D721Med (cell line): ENCODE results near the gene SRGAP3.

Experiments
- DNase-seq: peaks from one replicate; pipeline ENCODE4 v3.0.0; 2011; ENCODE audit warnings: low spot score; ENCODE audit not compliant: insufficient read length
- FAIRE-seq: peaks from 2 replicates; lab custom pipeline; 2011; peaks lifted over from hg19 to GRCh38; lab: Jason Lieb, UNC
- CTCF ChIP-seq: IDR thresholded peaks from 2 replicates; pipeline ENCODE4 v1.5.1; 2012; ENCODE audit warnings: mild to moderate bottlenecking, control low read depth; ENCODE audit not compliant: insufficient read depth; ENCODE audit errors: missing control alignments

SRGAP3 gene

GRCh38 chr3:9105421-9105820 is 144.0 kb downstream of the SRGAP3 start:
- DNase-seq (no peak), FAIRE-seq (no peak)
- TF ChIP-seq CTCF: no peak

GRCh38 chr3:9104121-9104520 is 145.3 kb downstream of the SRGAP3 start:
- TF ChIP-seq CTCF: no peak
- DNase-seq: no peak
- no peak for FAIRE-seq

DNA sequence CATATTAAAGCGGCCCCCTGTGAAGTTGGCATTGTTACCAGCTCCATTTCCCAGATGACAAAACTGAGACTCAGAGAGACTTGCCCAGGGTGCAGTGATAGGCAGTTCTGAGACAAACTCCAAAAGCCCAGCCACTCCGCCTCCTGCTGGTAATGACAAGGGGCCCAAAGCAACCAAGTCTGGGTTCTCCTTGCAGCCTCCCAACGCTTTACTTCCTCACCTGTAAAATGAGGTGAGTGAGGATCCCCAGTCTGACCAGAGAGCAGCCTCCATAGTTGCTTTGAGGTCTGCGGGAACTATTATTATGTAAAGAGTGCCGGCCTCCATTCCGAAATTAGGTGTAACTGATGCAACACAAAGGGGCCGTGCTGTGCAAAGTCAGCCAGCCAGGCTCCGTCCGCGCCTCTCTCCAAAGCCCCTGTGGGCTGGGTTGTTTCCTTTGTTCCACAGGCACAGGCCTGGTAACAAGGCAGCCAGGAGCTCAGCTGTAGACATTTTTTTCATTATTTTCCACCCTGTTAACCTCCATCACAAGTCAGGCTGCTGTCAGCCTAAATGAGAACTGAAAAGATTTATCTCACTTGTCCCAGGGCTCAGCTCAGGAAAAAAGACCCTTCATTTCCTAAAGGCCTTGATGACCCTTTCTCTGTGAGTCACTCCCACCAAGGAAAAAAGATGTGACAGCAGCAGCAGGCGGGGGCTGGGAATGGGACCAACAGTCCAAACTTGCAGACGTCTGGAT is 147.0 kb downstream of the SRGAP3 start:
- FAIRE-seq (no peak), DNase-seq (no peak)
- no peak for TF ChIP-seq CTCF

- FAIRE-seq (no peak), DNase-seq (no peak)
- TF ChIP-seq CTCF: no peak
These were observed 148.2 kb downstream of the SRGAP3 start for GRCh38 chr3:9101286-9101685.

DNA sequence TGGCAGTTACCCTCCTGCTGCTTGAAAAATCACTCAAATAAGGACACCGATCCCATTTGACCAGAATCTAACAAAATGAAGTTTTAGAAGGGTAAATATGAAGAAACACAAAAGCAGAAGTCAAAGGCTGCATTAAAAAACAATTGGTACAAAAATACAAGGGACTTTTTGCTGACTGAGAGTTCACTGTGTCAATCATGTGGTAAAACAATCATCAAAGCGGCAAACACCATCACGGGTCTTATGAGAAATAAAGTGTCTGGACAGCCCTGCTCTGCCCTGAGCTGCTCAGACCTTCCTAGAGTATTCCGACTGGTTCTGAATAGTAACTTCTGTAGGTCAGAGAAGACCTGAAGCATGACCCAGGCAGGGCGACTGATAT is 148.9 kb downstream of the SRGAP3 start:
- TF ChIP-seq CTCF: no peak
- DNase-seq (no peak), FAIRE-seq (no peak)

- DNase-seq (no peak), FAIRE-seq (no peak)
- no peak for TF ChIP-seq CTCF
These were observed 149.5 kb downstream of the SRGAP3 start for GRCh38 chr3:9099702-9100512.
